Stomach smooth muscle (tissue), 2 donors: ENCODE results near the gene SMPX.
A peak's percentile ranks its signal among the peaks of the same experiment; 100 is the strongest.

Source experiments
- H3K27ac ChIP-seq: one replicate; pipeline ENCODE4 v1.7.0; 2013; ENCODE audit warnings: mild to moderate bottlenecking, low read length, inconsistent platforms
- H3K27me3 ChIP-seq, 2 donors: one replicate each; pipeline ENCODE4 v1.7.0; 2013; ENCODE audit warnings: low read length in 2 of 2; ENCODE audit not compliant: insufficient read depth in 2 of 2, control insufficient read depth in 1 of 2
- H3K36me3 ChIP-seq, 2 donors: one replicate each; pipeline ENCODE4 v1.7.0; 2013; ENCODE audit warnings: low read length in 2 of 2; ENCODE audit not compliant: control insufficient read depth in 2 of 2, insufficient read depth in 2 of 2
- H3K4me1 ChIP-seq: one replicate; pipeline ENCODE4 v1.7.0; 2013; ENCODE audit warnings: low read length; ENCODE audit not compliant: control insufficient read depth, insufficient read depth
- H3K4me3 ChIP-seq, 2 donors: one replicate each; pipeline ENCODE4 v1.7.0; 2013; ENCODE audit warnings: low read length in 2 of 2
- H3K9ac ChIP-seq, 2 donors: one replicate each; pipeline ENCODE4 v1.7.0; 2013; ENCODE audit warnings: low read length in 2 of 2, mild to moderate bottlenecking in 1 of 2
- H3K9me3 ChIP-seq, 2 donors: one replicate each; pipeline ENCODE4 v1.7.0; 2013; ENCODE audit warnings: low read length in 2 of 2; ENCODE audit not compliant: control insufficient read depth in 2 of 2
- donor health status: healthy.
- donor health status: Pancreatic carcinoma.

The SMPX gene

GRCh38 chrX:21683941-21684340, 74.0 kb downstream of the SMPX start:
- Histone ChIP-seq H3K4me1 (no peaks in the 10 kb centered on the region), H3K27me3 (peaks cover 0 to 4% of the 10 kb centered on the region in 2 donors), H3K36me3 (no peaks in the 10 kb centered on the region), H3K27ac (no peak overlapping the region), H3K9ac (no peak overlapping the region), H3K9me3 (peaks cover 0 to 3% of the 10 kb centered on the region in 2 donors), H3K4me3 (no peak overlapping the region)

GRCh38 chrX:21678048-21678612, 79.8 kb downstream of the SMPX start:
- Histone ChIP-seq H3K27ac (no peak overlapping the region), H3K27me3 (peaks cover 0 to 2% of the 10 kb centered on the region in 2 donors), H3K36me3 (no peaks in the 10 kb centered on the region), H3K4me1 (no peaks in the 10 kb centered on the region), H3K9me3 (no peaks in the 10 kb centered on the region), H3K9ac (no peak overlapping the region), H3K4me3 (no peak overlapping the region)

- Histone ChIP-seq H3K9me3 (no peaks in the 10 kb centered on the region), H3K27me3 (peaks cover 0 to 2% of the 10 kb centered on the region in 2 donors), H3K36me3 (no peaks in the 10 kb centered on the region), H3K4me1 (no peaks in the 10 kb centered on the region), H3K27ac (no peak overlapping the region), H3K4me3 (no peak overlapping the region), H3K9ac (no peak overlapping the region)
These were observed 82.0 kb downstream of the SMPX start for GRCh38 chrX:21675931-21676330.

GRCh38 chrX:21674430-21675186, 83.3 kb downstream of the SMPX start:
- H3K4me1 ChIP-seq: no peaks in the 10 kb centered on the region
- no peak overlapping the region for H3K9ac ChIP-seq
- H3K36me3 ChIP-seq: no peaks in the 10 kb centered on the region
- H3K4me3 ChIP-seq: no peak overlapping the region
- H3K27ac ChIP-seq: no peak overlapping the region
- no peaks in the 10 kb centered on the region for H3K9me3 ChIP-seq
- H3K27me3 ChIP-seq: peaks cover 0 to 2% of the 10 kb centered on the region in 2 donors

- Histone ChIP-seq H3K4me1 (no peaks in the 10 kb centered on the region), H3K9me3 (peaks cover 0 to 3% of the 10 kb centered on the region in 2 donors), H3K9ac (no peak overlapping the region), H3K27ac (no peak overlapping the region), H3K4me3 (no peak overlapping the region), H3K27me3 (peaks cover 0 to 13% of the 10 kb centered on the region in 2 donors), H3K36me3 (no peaks in the 10 kb centered on the region)
These were observed 91.2 kb downstream of the SMPX start for GRCh38 chrX:21666679-21667078.

GRCh38 chrX:21666252-21666651, 91.7 kb downstream of the SMPX start:
- Histone ChIP-seq H3K36me3 (no peaks in the 10 kb centered on the region), H3K27me3 (peaks cover 0 to 14% of the 10 kb centered on the region in 2 donors), H3K9me3 (peaks cover 0 to 3% of the 10 kb centered on the region in 2 donors), H3K27ac (no peak overlapping the region), H3K9ac (no peak overlapping the region), H3K4me3 (no peak overlapping the region), H3K4me1 (no peaks in the 10 kb centered on the region)

- Histone ChIP-seq H3K4me3 (no peak overlapping the region), H3K9me3 (peaks cover 0 to 3% of the 10 kb centered on the region in 2 donors), H3K9ac (no peak overlapping the region), H3K36me3 (no peaks in the 10 kb centered on the region), H3K4me1 (peaks cover 5% of the 10 kb centered on the region), H3K27me3 (peaks cover 0 to 18% of the 10 kb centered on the region in 2 donors), H3K27ac (no peak overlapping the region)
These were observed 95.2 kb downstream of the SMPX start for GRCh38 chrX:21662761-21663160.

- H3K9me3 ChIP-seq: no peaks in the 10 kb centered on the region
- H3K36me3 ChIP-seq: no peaks in the 10 kb centered on the region
- no peak overlapping the region for H3K9ac ChIP-seq
- peaks cover 5% of the 10 kb centered on the region for H3K4me1 ChIP-seq
- no peak overlapping the region for H3K27ac ChIP-seq
- no peak overlapping the region for H3K4me3 ChIP-seq
- peaks cover 0 to 23% of the 10 kb centered on the region in 2 donors for H3K27me3 ChIP-seq
These were observed 96.6 kb downstream of the SMPX start for GRCh38 chrX:21661316-21661715.

GRCh38 chrX:21660156-21660555, 97.8 kb downstream of the SMPX start:
- Histone ChIP-seq H3K4me1 (peaks cover 5% of the 10 kb centered on the region), H3K9ac (no peak overlapping the region), H3K27ac (no peak overlapping the region), H3K27me3 (peaks cover 0 to 27% of the 10 kb centered on the region in 2 donors), H3K36me3 (no peaks in the 10 kb centered on the region), H3K9me3 (no peaks in the 10 kb centered on the region), H3K4me3 (no peak overlapping the region)

GRCh38 chrX:21659320-21659719, 98.6 kb downstream of the SMPX start:
- no peak overlapping the region for H3K27ac ChIP-seq
- H3K9ac ChIP-seq: no peak overlapping the region
- H3K27me3 ChIP-seq: peaks cover 0 to 25% of the 10 kb centered on the region in 2 donors
- no peaks in the 10 kb centered on the region for H3K36me3 ChIP-seq
- H3K4me1 ChIP-seq: peaks cover 5% of the 10 kb centered on the region
- H3K4me3 ChIP-seq: no peak overlapping the region
- no peaks in the 10 kb centered on the region for H3K9me3 ChIP-seq

GRCh38 chrX:21658746-21659145, 99.2 kb downstream of the SMPX start:
- Histone ChIP-seq H3K36me3 (no peaks in the 10 kb centered on the region), H3K4me3 (peak overlapping the region in 1 of 2 donors; percentile 49), H3K4me1 (peaks cover 5% of the 10 kb centered on the region), H3K27me3 (peaks cover 0 to 25% of the 10 kb centered on the region in 2 donors), H3K27ac (no peak overlapping the region), H3K9ac (peak overlapping the region in 1 of 2 donors; percentile 38), H3K9me3 (no peaks in the 10 kb centered on the region)
